Neural cell (in vitro differentiated cells): Measurements from ENCODE around the gene FBLN2. TPM values are rescaled to one million over a fixed set of nuclear protein-coding genes. Genes with fewer than 3 reads are reported as not detected.

Experiments
- H2AFZ ChIP-seq: fragments of 200-600, 300-800 bp; sonication (generic), shearing (Covaris generic); 2 replicates; pipeline ENCODE4 v1.6.0; 2014; ENCODE audit warnings: low read depth, mild to moderate bottlenecking, antibody characterized with exemption, low read length, moderate library complexity
- H3F3A ChIP-seq: fragments of 200-600 bp; shearing (Covaris generic); 2 replicates; pipeline ENCODE4 v1.6.1; 2016; ENCODE audit warnings: mild to moderate bottlenecking, moderate library complexity, mixed read lengths, antibody characterized with exemption, low read length; ENCODE audit not compliant: insufficient read depth, poor library complexity, severe bottlenecking
- H3K27ac ChIP-seq: fragments of 200-600, 300-800 bp; sonication (generic), shearing (Covaris generic); 2 replicates; pipeline ENCODE4 v1.5.1; 2014; ENCODE audit warnings: mild to moderate bottlenecking, low read length, moderate library complexity
- H3K27me3 ChIP-seq: fragments of 300-800, 200-600 bp; sonication (generic), shearing (Covaris generic); 2 replicates; pipeline ENCODE4 v1.6.0; 2014; ENCODE audit warnings: mild to moderate bottlenecking, low read depth, low read length, moderate library complexity; ENCODE audit not compliant: insufficient read depth
- H3K36me3 ChIP-seq: fragments of 300-800, 200-600 bp; sonication (generic), shearing (Covaris generic); 2 replicates; pipeline ENCODE4 v1.5.1; 2014; ENCODE audit warnings: mild to moderate bottlenecking, antibody characterized with exemption, low read length, moderate library complexity; ENCODE audit not compliant: insufficient read depth
- H3K4me2 ChIP-seq: fragments of 300-800, 200-600 bp; sonication (generic), shearing (Covaris generic); 2 replicates; pipeline ENCODE4 v1.6.0; 2014; ENCODE audit warnings: mild to moderate bottlenecking, low read length
- H3K4me3 ChIP-seq: fragments of 300-800, 200-600 bp; sonication (generic), shearing (Covaris generic); 2 replicates; pipeline ENCODE4 v1.5.1; 2014; ENCODE audit warnings: mild to moderate bottlenecking, low read length, moderate library complexity
- H3K79me2 ChIP-seq: fragments of 200-600 bp; shearing (Covaris generic); replicated peaks from 2 replicates; pipeline ENCODE4 v1.6.0; 2014; ENCODE audit warnings: mild to moderate bottlenecking, low read length, moderate library complexity; ENCODE audit not compliant: insufficient read depth
- H3K9ac ChIP-seq: fragments of 300-800, 200-600 bp; sonication (generic), shearing (Covaris generic); 2 replicates; pipeline ENCODE4 v1.6.1; 2016; ENCODE audit warnings: mild to moderate bottlenecking, low read length, mixed read lengths
- H3K9me2 ChIP-seq: fragments of 200-600 bp; shearing (Covaris generic); 2 replicates; pipeline ENCODE4 v1.6.1; 2016; ENCODE audit warnings: mild to moderate bottlenecking, low read length, mixed read lengths; ENCODE audit not compliant: insufficient read depth
- H3K9me3 ChIP-seq: fragments of 200-600, 300-800 bp; sonication (generic), shearing (Covaris generic); 2 replicates; pipeline ENCODE4 v1.6.1; 2016; ENCODE audit warnings: mild to moderate bottlenecking, mixed run types, low read length, moderate library complexity, mixed read lengths
- H4K20me1 ChIP-seq: fragments of 200-600 bp; shearing (Covaris generic); 2 replicates; pipeline ENCODE4 v1.6.1; 2016; ENCODE audit warnings: mild to moderate bottlenecking, mixed run types; ENCODE audit not compliant: insufficient read depth
- CTCF ChIP-seq: fragments of 450-650 bp; IDR thresholded peaks from 2 replicates; pipeline ENCODE4 v1.5.1; 2014; ENCODE audit warnings: antibody characterized with exemption, mild to moderate bottlenecking, moderate library complexity; ENCODE audit not compliant: poor library complexity, severe bottlenecking
- EP300 ChIP-seq: fragments of 450-650 bp; conservative IDR thresholded peaks from 2 replicates; pipeline ENCODE4 v1.6.1; 2014; ENCODE audit warnings: antibody characterized with exemption, mild to moderate bottlenecking, moderate library complexity; ENCODE audit not compliant: poor library complexity, severe bottlenecking
- EZH2 ChIP-seq: fragments of 200-600, 300-800 bp; shearing (Covaris generic), sonication (generic); IDR thresholded peaks from 2 replicates; pipeline ENCODE4 v1.6.1; 2014; ENCODE audit warnings: antibody characterized with exemption, low read length, borderline replicate concordance, mild to moderate bottlenecking; ENCODE audit not compliant: insufficient read depth, poor library complexity, severe bottlenecking
- MXI1 ChIP-seq: fragments of 450-650 bp; conservative IDR thresholded peaks from 2 replicates; pipeline ENCODE4 v1.6.1; 2014; ENCODE audit warnings: antibody characterized with exemption, mild to moderate bottlenecking; ENCODE audit not compliant: poor library complexity, severe bottlenecking
- POLR2AphosphoS5 ChIP-seq: IDR thresholded peaks from 2 replicates; pipeline ENCODE4 v1.6.1; 2012
- RAD21 ChIP-seq: fragments of 450-650 bp; conservative IDR thresholded peaks from 2 replicates; pipeline ENCODE4 v1.6.1; 2014; ENCODE audit warnings: antibody characterized with exemption, mild to moderate bottlenecking, moderate library complexity
- REST ChIP-seq: IDR thresholded peaks from 2 replicates; pipeline ENCODE4 v1.6.1; 2012; ENCODE audit warnings: borderline replicate concordance
- SMC3 ChIP-seq: fragments of 450-650 bp; conservative IDR thresholded peaks from 2 replicates; pipeline ENCODE4 v1.6.1; 2014; ENCODE audit warnings: antibody characterized with exemption, mild to moderate bottlenecking, moderate library complexity; ENCODE audit not compliant: poor library complexity
- TAF1 ChIP-seq: IDR thresholded peaks from 2 replicates; pipeline ENCODE4 v1.6.1; 2012; ENCODE audit warnings: low read depth
- polyA plus RNA-seq: library from polyadenylated mRNA; depleted of rRNA; stranded (reverse); fragments of >200 nt; gene quantifications from 2 replicates; pipeline ENCODE4 v1.2.3, GENCODE V29; 2014

The FBLN2 gene
- polyA plus RNA-seq, 1 donor from 2014 or later = 0.37 TPM

- no peaks in the 10 kb centered on the region for H3K36me3 ChIP-seq
- H3K79me2 ChIP-seq = no peaks in the 10 kb centered on the region
- H3K9me2 ChIP-seq = no peaks in the 10 kb centered on the region
- H3K9ac ChIP-seq = no peak overlapping the region
- no peak overlapping the region for H3K27ac ChIP-seq
- H3K9me3 ChIP-seq = no peaks in the 10 kb centered on the region
- TF ChIP-seq REST (no peak), EZH2 (no peak), TAF1 (no peak), POLR2AphosphoS5 (no peak), EP300 (no peak)
- no peak overlapping the region for H3K4me2 ChIP-seq
- no peak overlapping the region for H3K4me3 ChIP-seq
- H3F3A ChIP-seq = no peaks in the 10 kb centered on the region
- H2AFZ ChIP-seq = no peak overlapping the region
- no peaks in the 10 kb centered on the region for H4K20me1 ChIP-seq
- no peaks in the 10 kb centered on the region for H3K27me3 ChIP-seq
These were observed 16.3 kb upstream of the FBLN2 start for GRCh38 chr3:13532631-13533030.

- no peaks in the 10 kb centered on the region for H3K79me2 ChIP-seq
- no peak overlapping the region for H3K27ac ChIP-seq
- no peaks in the 10 kb centered on the region for H3F3A ChIP-seq
- no peak overlapping the region for H2AFZ ChIP-seq
- H3K36me3 ChIP-seq = no peaks in the 10 kb centered on the region
- no peak overlapping the region for H3K9ac ChIP-seq
- H3K27me3 ChIP-seq = no peaks in the 10 kb centered on the region
- no peak overlapping the region for H3K4me3 ChIP-seq
- no peaks in the 10 kb centered on the region for H3K9me2 ChIP-seq
- H3K4me2 ChIP-seq = no peak overlapping the region
- H4K20me1 ChIP-seq = no peaks in the 10 kb centered on the region
- no peaks in the 10 kb centered on the region for H3K9me3 ChIP-seq
- no peak for TF ChIP-seq EP300
- no peak for TF ChIP-seq MXI1
- TF ChIP-seq EZH2 = no peak
These were observed 15.0 kb upstream of the FBLN2 start for GRCh38 chr3:13533885-13534301.

GRCh38 chr3:13535526-13535875 lies 13.4 kb upstream of the FBLN2 start:
- Histone ChIP-seq H2AFZ (no peak overlapping the region), H3K27ac (no peak overlapping the region)

More at GRCh38 chr3:13535526-13535875, 13.4 kb upstream of the FBLN2 start:
- H3F3A ChIP-seq = no peaks in the 10 kb centered on the region
- no peak overlapping the region for H3K4me2 ChIP-seq
- H3K9ac ChIP-seq = no peak overlapping the region
- no peaks in the 10 kb centered on the region for H4K20me1 ChIP-seq
- no peaks in the 10 kb centered on the region for H3K36me3 ChIP-seq
- H3K4me3 ChIP-seq = no peak overlapping the region
- no peaks in the 10 kb centered on the region for H3K9me3 ChIP-seq
- no peaks in the 10 kb centered on the region for H3K9me2 ChIP-seq
- no peak for TF ChIP-seq SMC3
- TF ChIP-seq CTCF = no peak
- TF ChIP-seq POLR2AphosphoS5 = no peak
- TF ChIP-seq MXI1 = no peak
- TF ChIP-seq REST = no peak
- TF ChIP-seq TAF1 = no peak
- no peak for TF ChIP-seq RAD21
- TF ChIP-seq EZH2 = no peak
- TF ChIP-seq EP300 = no peak
- H3K27me3 ChIP-seq = no peaks in the 10 kb centered on the region
- H3K79me2 ChIP-seq = no peaks in the 10 kb centered on the region
